Ovary (tissue), 3 donors: Measurements from ENCODE around the gene KLHL2.

Experiments used
- CTCF ChIP-seq, 3 donors: fragments of 450-650 bp in 2 of 3; fragments of 200-600 bp in 1 of 3; IDR thresholded peaks; one replicate each; pipeline versions ENCODE4 v1.5.1 to v1.8.0; 2016 to 2022; ENCODE audit warnings: antibody characterized with exemption in 3 of 3, mild to moderate bottlenecking in 1 of 3
- POLR2A ChIP-seq: fragments of 450-650 bp; IDR thresholded peaks from one replicate; pipeline ENCODE4 v1.6.1; 2017; ENCODE audit warnings: antibody characterized with exemption, mild to moderate bottlenecking, moderate library complexity
- donor health status: DM: no; HTN: no; CAD: no.

GRCh38 chr4:165330071-165330470 lies 122.7 kb downstream of the KLHL2 start:
- TF ChIP-seq POLR2A: no peak
- TF ChIP-seq CTCF (IDR thresholded peaks at IDR 0.05): no peak
